Stimulated activated CD4-positive, alpha-beta T cell treated with anti-CD3 and anti-CD28 coated beads, TNF-alpha, amount 100 ng/mL, for 24 hours (primary cell): ENCODE data around the gene OR10A6.

Source experiments
- DNase-seq, 3 experiments: peaks; one replicate each; pipeline ENCODE4 v3.0.0-alpha.2; 2020; ENCODE audit warnings: low read depth in 3 of 3

OR10A6 gene

GRCh38 chr11:7910286-7910788 is 20.7 kb downstream of the OR10A6 start:
- no peak for DNase-seq

GRCh38 chr11:7909585-7910285 is 21.3 kb downstream of the OR10A6 start:
- no peak for DNase-seq

GRCh38 chr11:7907121-7907520 is 23.9 kb downstream of the OR10A6 start:
- DNase-seq: no peak

GRCh38 chr11:7906481-7906880 is 24.6 kb downstream of the OR10A6 start:
- no peak for DNase-seq

GRCh38 chr11:7905961-7906429 is 25.1 kb downstream of the OR10A6 start:
- DNase-seq: no peak

- DNase-seq: no peak
Measured at GRCh38 chr11:7905549-7905948, 25.5 kb downstream of the OR10A6 start.

GRCh38 chr11:7904917-7905316 is 26.2 kb downstream of the OR10A6 start:
- no peak for DNase-seq

GRCh38 chr11:7903940-7904339 is 27.1 kb downstream of the OR10A6 start:
- no peak for DNase-seq

- no peak for DNase-seq
Measured at GRCh38 chr11:7901319-7901854, 29.7 kb downstream of the OR10A6 start.

GRCh38 chr11:7900686-7901085 is 30.4 kb downstream of the OR10A6 start:
- no peak for DNase-seq

GRCh38 chr11:7899418-7899817 is 31.6 kb downstream of the OR10A6 start:
- DNase-seq: no peak

GRCh38 chr11:7898666-7899283 is 32.3 kb downstream of the OR10A6 start:
- no peak for DNase-seq

- DNase-seq: no peak
Measured at GRCh38 chr11:7896009-7896785, 34.9 kb downstream of the OR10A6 start.

GRCh38 chr11:7894251-7894650 is 36.8 kb downstream of the OR10A6 start:
- DNase-seq: no peak

GRCh38 chr11:7893796-7894195 is 37.3 kb downstream of the OR10A6 start:
- no peak for DNase-seq

GRCh38 chr11:7892840-7893254 is 38.2 kb downstream of the OR10A6 start:
- no peak for DNase-seq

GRCh38 chr11:7892059-7892699 is 38.9 kb downstream of the OR10A6 start:
- DNase-seq: no peak

GRCh38 chr11:7890417-7891172 is 40.5 kb downstream of the OR10A6 start:
- no peak for DNase-seq

- DNase-seq: no peak
Measured at GRCh38 chr11:7889985-7890384, 41.1 kb downstream of the OR10A6 start.

- no peak for DNase-seq
Measured at GRCh38 chr11:7882860-7883259, 48.2 kb downstream of the OR10A6 start.
